ENCODE data around the gene NPW. TPM values are rescaled to one million over a fixed set of nuclear protein-coding genes. Genes with fewer than 3 reads are reported as not detected.

NPW gene
- total and polyA plus RNA-seq, 2 of the 8 experiments (the other 6 are each of a cell fraction or from before 2014, with no cell fraction given): 4.0 to 10.3 TPM

DNA sequence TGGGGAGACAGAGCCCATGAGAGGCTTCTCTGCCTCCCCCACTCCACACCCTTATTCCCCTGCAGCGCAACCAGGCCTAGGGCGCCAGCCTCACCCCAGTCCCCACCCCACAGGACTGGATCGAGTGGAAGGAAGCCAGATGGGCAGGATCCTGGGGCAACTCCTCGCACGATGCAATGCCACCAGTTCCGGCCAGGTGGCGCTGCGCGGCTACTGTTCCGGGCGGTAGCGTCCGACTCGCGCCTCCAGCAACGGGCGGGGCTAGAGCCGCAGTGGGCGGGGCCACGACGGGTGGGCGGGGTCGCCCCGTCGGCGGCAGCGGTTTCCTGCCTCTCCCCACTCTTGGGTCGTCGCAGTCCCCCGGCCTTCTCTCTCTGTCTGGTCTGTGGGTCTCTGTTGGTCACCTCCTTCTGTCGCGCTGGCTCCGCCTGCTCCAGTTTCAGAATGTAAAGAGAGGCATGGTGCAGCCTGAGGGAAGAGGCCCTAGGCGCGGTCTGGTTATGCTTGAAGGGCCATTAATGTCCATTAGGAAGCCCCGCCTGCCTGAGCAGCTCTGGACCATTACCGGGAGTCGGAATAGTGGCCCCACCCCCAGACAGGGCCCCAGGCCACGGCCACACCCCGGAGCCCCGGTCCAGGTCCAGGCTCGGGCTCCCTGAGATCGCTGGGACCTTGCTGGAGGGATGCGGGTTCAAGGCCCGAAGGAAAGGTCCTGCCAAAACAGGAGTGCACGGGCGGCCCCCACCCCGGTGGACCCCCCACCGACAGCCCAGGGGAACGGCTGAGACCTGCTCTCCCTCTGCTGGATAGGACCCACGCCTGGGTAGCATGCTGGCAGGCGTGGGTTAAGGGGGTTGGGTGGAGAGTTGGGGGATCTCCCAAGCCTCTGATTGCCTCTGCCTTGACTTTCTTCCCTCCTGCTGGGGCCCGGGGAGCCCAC is 3.8 kb downstream of the NPW start (continued):
- no peak for TF ChIP-seq CBX8 (IDR thresholded peaks at IDR 0.05; ENCODE audit: borderline replicate concordance, low read depth, low read length)
- TF ChIP-seq, protein P1, sequence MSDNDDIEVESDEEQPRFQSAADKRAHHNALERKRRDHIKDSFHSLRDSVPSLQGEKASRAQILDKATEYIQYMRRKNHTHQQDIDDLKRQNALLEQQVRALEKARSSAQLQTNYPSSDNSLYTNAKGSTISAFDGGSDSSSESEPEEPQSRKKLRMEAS (IDR thresholded peaks at IDR 0.05): peak; percentile 67
- TF ChIP-seq YY1 (IDR thresholded peaks at IDR 0.05; ENCODE audit: low read depth, low read length): no peak; the same call in 1 of the 2 replicates
- TF ChIP-seq SIRT6 (IDR thresholded peaks at IDR 0.05; ENCODE audit: low read length): no peak
- no peak for TF ChIP-seq RBBP5 (IDR thresholded peaks at IDR 0.05; ENCODE audit: borderline replicate concordance, low read depth, low read length)
- 0 out of 4 replicates have a peak, but pooled peaks of 1 of the 2 experiments have one; percentile 35 for TF ChIP-seq SIN3A (conservative IDR thresholded peaks at IDR 0.05 in 1 of 2, IDR thresholded peaks at IDR 0.05 in 1 of 2; ENCODE audit: low read depth in 1 of 2, low read length in 2 of 2)
- TF ChIP-seq, protein P2, sequence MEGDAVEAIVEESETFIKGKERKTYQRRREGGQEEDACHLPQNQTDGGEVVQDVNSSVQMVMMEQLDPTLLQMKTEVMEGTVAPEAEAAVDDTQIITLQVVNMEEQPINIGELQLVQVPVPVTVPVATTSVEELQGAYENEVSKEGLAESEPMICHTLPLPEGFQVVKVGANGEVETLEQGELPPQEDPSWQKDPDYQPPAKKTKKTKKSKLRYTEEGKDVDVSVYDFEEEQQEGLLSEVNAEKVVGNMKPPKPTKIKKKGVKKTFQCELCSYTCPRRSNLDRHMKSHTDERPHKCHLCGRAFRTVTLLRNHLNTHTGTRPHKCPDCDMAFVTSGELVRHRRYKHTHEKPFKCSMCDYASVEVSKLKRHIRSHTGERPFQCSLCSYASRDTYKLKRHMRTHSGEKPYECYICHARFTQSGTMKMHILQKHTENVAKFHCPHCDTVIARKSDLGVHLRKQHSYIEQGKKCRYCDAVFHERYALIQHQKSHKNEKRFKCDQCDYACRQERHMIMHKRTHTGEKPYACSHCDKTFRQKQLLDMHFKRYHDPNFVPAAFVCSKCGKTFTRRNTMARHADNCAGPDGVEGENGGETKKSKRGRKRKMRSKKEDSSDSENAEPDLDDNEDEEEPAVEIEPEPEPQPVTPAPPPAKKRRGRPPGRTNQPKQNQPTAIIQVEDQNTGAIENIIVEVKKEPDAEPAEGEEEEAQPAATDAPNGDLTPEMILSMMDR (IDR thresholded peaks at IDR 0.05; ENCODE audit: control extremely low read depth in 1 of 3, insufficient read depth in 1 of 3, low read depth in 1 of 3, low read length in 3 of 3): peak in 2 of 3 experiments; percentile 92 to 99; a peak in 3 of 4 replicates
- peak; percentile 72 for TF ChIP-seq CREB1 (IDR thresholded peaks at IDR 0.05)
